HG03439 (cell line): ENCODE measurements around the gene HIVEP1.

Experiments used
- ATAC-seq: cut with Tn5 transposase; IDR thresholded peaks from one replicate; pipeline ENCODE4 v1.9.1; 2021; ENCODE audit warnings: mild to moderate bottlenecking, moderate library complexity; ENCODE audit not compliant: unreplicated experiment

Gene HIVEP1

DNA sequence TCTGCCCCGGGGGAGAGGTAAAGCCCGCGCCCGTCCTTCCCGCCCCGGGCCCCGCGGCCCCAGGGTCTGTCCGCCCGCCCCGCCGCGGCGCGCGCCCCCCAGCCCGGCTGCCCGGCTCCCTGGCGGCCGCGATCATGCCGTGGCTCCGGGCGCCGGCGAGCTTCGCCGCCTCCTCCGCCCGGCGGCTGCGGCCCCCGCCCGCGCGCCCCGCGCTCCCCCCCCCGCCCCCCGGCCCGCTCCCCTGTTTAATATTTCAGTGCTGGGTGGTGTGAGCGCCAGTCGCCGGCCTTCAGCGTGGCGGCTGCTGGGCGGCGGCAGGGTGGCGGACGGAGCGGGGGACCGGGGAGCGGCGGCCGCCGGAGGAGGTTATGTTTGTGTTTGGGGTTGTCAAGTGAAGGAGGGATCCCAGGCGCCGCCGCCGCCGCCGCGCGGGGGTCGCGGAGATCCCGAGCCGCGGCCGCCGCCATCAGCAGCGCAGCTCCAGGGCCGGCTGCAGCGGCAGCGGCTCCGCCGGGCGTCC, at the start of gene HIVEP1:
Gene HIVEP1 (plus strand): TSS at position 275 of the 520 bp plus-strand sequence. CDS start 3,317 bp downstream, outside the sequence.
- ATAC-seq, result peak; percentile 1

DNA sequence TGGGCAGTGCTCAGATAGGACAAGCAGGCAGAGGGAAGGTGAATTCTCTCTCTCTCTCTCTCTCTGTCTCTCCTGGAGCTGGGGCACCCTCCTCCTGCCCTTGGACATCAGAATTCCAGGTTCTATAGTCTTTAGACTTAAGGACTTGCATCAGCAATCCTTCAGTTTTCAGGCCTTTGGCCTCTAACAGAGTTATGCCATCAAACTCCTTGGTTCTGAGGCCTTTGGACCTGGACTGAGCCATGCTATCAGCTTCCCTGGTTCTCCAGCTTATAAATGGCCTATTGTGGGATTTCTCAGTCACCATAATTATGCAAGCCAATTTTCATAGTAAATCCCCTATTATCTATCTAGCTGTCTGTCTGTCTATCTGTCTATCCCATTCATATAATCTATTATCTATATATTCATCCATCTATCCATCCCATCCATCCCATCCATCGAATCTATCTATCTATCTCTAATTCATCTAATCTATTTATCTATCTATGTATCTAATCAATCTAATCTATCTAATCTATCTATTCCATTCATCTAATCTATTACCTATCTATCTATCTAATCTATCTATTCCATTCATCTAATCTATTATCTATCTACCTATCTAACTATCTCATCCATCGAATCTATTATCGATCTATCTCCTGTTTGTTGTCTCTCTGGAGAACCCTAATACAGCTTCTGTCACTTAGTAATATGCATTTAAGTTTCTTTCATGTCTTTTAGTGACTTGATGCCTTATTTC, 48.2 kb upstream of the HIVEP1 start:
- no peak for ATAC-seq

DNA sequence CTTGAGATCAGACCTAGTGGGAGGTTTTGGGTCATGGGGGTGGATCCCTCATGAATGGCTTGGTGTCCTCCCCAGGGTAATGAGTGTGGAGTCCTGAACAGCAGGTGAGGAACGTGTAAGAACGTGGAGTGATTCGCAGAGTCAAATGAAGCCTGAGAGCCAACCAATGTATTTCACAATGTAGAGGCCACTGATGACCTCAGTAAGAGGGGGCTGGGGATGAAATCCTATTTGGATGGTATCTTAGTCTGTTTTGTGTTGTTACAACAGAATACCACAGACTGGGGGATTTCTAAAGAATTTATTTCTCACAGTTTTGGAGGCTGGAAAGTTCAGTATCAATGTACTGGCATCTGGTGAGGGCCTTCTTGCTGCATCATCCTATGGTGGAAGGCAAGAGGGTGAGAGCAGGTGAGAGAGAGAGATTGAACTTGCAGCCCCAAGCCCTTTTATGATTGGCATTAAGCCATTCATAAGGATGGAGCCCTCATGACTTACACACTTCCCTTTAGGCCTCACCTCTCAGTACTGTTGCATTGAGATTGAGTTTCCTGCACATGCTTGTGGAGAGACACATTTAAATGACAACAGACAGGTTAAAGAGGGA, 47.3 kb upstream of the HIVEP1 start:
- ATAC-seq, result no peak

DNA sequence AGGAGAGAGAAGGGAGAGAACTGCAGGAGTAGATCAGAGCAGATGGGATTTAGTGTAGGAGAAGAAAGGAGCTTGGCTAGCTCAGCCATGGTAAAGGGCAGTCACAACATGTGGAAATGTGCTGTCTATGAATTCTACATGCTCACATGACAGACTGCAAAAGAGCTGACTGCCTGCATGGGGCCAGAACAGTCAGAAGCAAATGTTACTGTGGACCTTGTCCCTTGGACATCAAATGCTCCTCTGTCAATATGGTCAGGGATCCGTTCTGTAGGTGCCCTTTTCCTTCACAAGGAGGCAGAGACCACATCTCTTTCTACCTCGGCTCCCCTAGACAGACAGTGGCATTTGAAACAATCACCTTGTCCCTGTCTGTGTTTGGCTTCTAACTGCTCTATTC, 46.6 kb upstream of the HIVEP1 start:
- ATAC-seq, result no peak

DNA sequence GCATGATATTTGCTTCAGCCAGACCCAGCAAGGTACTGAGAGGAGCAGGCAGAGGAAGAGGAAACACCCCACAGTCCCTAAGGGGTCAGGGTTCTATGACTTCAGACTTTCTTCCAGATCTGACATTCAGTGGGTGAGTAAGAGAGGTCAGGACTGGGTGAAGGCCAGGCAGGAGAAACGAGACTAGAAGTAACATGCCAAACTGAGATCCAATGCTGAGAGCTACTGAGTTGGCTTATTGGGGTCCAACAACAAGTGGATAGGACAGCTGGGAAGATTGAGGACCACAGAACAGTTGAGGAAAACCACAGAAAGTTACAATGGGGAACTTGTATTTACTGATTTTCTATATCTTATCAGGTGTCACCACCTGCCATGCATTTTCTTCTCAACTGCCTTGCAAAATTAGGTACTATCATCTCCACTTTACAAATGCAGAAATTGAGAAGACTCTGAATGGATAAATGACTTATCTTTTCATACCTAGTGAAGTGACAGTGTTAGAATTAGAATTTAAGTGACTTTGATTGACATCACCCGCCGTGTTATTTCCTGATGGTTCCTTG, 43.8 kb upstream of the HIVEP1 start:
- ATAC-seq, result no peak

DNA sequence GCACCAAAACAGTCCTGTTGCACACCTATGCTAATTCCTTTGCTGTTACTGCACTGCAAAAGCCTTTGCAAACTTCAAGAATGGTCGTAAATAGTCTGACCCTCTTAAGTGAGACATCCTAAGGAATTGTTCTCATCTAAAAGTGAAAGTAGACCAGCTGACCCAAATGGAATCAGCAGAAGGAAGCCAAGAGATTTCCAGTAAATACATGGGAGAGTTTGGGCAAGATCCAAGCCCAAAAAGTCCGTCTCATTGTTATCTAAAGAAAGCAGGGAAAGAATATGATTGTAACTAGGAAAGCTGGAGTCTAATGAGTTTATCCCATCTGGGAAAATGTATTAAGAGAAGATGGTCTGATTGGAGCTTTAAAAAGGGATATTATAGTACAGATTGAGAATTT, 43.0 kb upstream of the HIVEP1 start:
- no peak for ATAC-seq

DNA sequence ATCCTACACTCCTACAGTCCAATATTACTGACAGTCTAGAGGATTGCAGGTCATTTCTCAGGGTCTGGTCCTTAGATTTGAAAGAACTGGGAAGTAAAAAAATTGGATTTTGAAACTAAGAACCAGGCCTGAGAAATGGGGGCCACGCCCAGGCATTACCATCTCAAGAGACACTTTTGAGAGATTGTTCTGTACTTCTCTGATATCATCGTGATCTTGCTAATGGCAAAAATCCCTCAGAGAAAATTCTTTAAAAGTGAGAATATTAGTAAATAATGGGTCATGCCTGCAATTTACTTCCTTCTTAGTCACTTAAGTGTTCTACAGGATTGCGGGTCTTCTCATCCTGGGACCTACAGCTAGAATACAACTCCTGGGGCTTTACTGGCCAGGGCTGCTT, 42.0 kb upstream of the HIVEP1 start:
- ATAC-seq, result no peak

DNA sequence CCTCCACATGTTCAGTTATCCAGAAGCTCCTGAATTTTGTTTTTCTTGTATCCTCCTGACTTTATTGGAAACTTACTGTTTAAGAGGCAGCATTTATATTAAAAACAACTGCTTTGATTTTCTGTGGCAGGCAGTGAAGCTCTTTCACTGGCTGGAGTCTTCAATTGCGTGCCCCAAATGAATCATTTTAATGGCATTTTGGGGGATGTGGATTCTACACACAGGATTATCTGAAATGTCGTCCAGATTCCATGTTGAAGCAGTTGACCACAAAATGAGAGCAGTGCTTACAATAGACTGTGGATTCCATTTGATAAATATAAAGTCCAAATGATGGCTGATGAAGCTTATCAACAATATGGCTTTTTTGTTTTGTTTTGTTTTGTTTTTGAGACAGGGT, 41.0 kb upstream of the HIVEP1 start:
- no peak for ATAC-seq

DNA sequence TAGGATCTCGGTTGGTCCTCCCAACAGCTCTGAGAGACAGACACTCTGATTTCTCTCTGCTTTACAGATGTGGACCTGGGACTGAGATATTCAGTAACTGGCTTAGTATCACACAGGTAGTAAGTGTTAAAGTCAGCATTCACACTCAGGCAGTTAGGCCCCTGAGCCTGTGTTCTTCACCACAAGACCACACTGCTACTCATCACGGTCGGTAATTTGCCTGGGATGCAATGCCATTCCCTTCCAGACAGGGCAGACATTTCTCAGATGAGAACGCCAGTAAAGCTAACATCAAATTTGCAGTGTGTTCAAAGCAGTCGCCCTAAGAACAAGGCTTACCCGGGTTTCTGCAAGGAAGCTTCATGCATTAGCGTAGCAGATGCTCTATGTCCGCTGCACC, 39.8 kb upstream of the HIVEP1 start:
- ATAC-seq, result no peak

DNA sequence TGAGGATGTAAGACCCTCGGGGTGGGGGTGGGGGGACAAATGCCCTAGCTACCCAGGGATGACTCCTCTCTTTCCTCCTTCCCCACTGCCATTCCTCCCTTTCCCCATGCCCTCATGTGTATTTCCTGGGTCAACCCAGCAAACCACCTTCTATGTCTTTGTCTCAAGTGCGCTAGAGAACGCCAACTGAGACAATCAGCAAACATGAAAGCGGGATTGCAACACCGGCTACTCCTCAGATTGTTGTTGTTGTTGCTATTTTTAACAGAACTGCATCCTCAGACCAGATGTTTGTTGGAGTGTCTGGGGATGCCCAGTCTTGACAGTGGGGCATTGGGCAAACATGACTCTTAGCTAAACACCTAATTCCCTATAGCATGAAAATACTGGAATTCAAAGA, 39.3 kb upstream of the HIVEP1 start:
- no peak for ATAC-seq

DNA sequence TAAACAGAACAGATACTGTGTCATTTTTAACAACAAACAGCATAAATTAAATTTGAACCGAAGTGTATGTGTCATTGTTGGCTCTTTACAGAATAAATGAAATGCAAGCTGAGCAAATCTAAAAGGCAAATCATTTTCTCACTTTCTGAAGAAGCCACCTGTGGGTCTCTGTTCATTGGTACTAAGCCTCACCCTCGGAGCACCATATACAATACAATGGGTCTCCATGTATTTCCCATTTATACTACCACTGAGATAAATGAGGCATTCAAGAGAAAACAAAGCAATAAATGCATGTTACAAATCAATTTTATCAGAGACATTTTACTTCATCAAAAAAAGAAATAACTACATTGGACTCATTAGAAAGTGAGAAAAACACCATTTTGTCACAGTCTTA, 38.9 kb upstream of the HIVEP1 start:
- ATAC-seq, result no peak

DNA sequence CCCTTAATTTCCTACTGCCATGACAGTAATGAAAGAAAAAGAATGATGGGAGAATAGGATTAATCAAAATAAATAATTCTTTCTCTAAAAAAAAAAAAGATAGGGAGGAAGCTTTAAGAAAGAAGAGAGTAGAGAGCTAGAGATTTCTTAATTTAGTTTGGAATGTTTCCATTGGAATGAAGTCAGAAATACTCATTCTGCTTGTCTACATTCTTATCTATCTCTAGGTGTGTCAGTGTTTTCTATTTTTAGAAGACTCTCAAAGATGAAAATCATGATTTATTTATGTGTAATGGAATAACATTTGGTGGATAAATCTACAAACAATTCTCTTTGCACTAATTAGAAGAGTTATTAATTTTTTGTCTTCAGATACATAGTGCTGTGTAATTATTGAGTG, 38.0 kb upstream of the HIVEP1 start:
- no peak for ATAC-seq

DNA sequence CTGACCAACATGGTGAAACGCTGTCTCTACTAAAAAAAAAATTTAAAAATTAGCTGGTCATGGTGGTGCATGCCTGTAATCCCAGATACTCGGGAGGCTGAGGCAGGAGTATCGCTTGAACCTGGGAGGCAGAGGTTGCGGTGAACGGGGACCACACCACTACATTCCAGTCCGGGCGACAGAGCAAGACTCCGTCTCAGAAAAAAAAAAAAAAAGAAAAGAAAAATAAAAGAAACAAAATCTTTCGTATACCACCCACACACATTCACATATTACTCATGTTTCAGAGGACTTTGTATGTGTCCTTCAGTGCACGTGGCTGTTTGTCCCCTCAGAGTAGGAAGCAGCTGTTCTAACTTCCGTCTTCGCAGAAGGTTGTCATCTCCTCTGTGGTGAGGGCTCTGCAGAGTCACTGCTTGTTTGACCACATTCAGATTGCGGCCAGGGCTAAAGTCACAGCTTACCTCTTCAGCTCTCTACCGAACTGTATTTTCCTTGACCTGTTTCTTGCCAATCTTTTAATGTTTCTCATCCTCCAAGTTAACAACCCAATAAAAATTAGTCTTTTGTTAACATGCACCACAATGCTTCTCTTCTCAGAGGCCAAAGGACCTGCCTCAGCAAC, 36.6 kb upstream of the HIVEP1 start:
- ATAC-seq, result peak; percentile 87

DNA sequence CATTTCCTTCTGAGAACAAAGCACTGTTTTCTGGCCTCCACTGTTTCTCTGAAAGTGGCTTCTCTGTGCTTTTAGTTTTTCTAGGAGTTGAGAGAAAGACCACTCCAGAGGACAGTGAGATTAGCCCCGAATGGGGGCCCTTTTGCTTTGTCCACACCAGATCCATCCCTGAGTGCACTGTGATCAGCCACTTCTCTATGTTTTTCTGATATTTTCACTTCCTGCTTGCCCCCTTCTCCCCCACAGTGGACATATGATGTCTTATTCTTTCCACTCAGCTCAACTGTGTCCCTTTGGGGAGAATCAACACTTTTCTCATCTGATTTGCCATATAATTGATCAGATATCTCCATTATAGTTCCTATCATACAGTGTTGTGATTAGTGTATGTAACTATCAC, 35.6 kb upstream of the HIVEP1 start:
- ATAC-seq, result no peak

DNA sequence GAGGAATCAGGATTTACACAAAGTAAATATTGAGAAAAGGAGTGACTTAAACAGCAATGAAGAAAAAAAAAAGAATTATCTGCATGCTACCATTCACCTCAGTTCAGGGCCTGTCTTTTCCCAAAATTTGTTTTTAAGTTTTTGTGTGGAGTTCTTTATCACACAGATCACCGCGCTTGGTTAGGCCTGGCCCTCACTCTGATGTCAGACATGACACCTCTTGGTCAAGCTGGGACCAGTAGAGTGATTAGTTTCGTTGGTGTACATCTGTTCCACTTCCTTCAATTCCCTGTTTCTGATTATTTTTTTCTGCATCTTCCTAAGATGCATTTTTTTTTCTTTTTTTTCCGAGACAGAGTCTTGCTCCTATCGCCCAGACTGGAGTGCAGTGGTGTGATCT, 34.9 kb upstream of the HIVEP1 start:
- ATAC-seq, result no peak

DNA sequence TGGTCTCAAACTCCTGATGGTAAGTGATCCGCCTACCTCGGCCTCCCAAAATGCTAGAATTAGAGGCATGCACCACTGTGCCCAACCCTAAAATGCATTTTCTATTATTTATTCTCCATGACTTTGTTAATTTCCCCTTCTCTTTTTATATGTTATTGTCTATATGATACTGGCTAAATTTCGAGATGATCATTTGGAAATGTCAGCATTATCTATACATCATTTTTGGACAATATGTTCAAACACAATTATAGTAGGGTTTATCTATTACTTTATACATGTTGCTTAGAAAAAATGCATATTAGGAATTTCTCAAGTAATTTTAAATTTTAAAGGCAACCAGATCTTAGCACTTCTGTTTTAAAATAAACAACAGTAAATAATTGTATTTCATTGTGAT, 34.4 kb upstream of the HIVEP1 start:
- ATAC-seq, result no peak

DNA sequence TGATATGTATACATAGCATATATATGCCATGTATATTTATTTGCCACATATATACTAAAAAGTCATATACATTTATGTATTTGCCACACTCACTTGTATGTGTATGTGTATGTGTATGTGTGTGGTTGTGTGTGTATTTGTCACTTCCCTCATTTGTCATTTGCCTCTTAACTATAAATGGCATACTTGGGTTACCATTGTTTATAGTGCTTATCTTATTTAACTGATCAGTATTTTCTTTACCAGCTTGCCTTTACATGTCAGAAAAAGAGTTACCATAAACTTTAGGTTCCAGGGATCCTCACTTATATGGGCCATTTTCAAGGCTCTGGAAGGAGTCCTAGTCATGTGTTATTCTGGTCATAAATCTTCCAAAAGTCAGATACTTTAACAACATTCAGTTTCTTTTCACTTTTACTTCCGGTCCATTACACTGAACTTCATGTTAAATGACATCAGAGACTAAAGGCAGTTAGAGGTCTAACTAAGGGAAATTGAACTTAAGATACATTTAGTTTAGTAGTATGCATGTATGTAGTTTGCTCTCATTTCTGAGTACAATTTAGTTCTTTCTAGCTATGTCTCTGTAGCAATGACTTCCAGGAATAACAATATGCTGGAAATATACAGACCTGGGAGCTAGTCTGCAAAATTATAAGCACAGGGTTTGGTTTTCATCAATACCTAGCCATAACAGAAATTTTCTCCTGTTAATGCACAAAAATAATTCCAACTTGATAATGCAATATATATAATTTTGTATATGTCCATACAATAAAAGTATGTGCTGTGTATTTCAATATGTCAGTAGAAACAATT, 33.7 kb upstream of the HIVEP1 start:
- ATAC-seq, result no peak

DNA sequence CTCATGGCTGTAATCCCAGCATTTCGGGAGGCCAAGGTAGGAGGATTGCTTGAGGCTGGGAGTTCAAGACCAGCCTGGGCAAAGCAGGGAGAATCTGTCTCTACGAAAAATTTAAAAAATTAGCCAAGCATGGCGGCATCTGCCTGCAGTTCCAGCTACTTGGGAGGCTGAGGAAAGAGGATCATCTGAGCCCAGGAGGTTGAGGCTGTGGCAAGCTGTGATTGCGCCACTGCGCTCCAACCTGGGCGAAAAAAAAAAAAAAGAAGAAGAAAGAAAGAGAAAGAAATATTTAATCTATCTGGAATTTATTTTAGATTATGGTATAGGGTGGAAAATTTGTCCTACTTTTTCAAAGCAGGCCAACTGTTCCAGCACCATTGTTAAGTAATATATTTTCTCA, 32.2 kb upstream of the HIVEP1 start:
- no peak for ATAC-seq

DNA sequence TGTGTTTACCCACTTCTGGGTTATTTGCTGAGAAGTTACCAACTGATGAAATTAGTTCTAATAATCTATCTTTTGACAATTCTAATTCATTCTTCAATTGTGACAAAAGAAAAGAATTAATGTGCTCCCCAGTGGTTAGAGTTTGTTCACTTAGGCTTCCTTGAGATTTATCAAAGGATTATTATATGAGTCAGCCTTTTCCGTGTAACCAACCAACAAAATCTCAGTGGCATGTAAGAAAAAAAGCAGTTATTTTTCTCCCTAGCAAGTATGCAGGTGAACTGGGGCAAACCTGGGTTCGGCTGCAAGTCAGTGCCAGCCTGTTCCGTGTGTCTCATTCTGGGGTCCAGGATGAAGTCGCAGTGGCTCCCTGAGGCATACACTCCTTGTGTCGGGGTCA, 28.8 kb upstream of the HIVEP1 start:
- ATAC-seq, result no peak

DNA sequence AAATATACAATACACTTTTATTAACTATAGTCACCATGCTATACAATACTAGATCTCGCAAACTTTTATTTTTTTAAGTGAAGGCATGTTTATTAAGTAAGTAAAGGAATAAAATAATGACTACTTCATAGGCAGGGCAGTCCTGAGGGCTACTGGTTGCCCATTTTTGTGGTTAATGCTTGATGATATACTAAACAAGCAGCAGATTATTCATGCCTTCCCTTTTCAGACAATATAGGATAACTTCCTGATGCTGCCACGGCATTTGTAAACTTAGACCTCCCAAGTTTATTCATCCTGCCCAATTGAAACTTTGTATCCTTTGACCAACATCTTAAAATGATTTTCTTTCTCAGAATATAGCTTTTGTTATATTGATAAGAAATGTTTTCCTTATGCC, 24.7 kb upstream of the HIVEP1 start:
- no peak for ATAC-seq

DNA sequence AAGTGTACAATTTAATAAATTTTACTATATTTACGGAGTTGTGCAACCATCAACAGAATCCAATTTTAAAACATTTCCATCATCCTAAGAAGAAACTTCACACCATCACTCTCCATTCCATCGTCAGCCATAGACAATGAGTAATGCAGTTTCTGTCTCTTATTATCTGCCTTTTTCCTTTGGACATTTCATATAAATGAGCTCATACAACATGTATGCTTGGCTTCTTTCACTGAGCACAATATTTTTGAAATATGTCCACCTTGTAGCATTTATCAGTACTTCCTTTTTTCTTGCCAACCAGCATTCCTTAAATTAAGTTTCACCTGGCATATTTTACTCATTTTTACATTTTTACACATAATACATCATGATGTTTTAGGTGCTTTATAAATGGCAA, 22.7 kb upstream of the HIVEP1 start:
- no peak for ATAC-seq
